Measurements from ENCODE around the gene ADCY7. TPM values are rescaled to one million over a fixed set of nuclear protein-coding genes. Genes with fewer than 3 reads are reported as not detected.
A peak's percentile ranks its signal among the peaks of the same experiment; 100 is the strongest.

The ADCY7 gene
- total and polyA plus RNA-seq, 9 of the 15 experiments (the other 6 are each of a cell fraction or from before 2014, with no cell fraction given): 2.3 to 108 (median 28.6) TPM

GRCh38 chr16:50301626-50302471 lies 35.5 kb downstream of the ADCY7 start:
- Histone ChIP-seq H3K4me1 (replicated peaks in 1 of 2; ENCODE audit: control insufficient read depth in 2 of 2, insufficient read depth in 2 of 2, low read length in 2 of 2) (peaks cover 0 to 48% of the 10 kb centered on the region in 2 experiments; a peak in 2 of 5 replicates), H3K79me2 (ENCODE audit: control insufficient read depth, insufficient read depth, low read length) (no peaks in the 10 kb centered on the region), H3K9me1 (ENCODE audit: control insufficient read depth, insufficient read depth, low read length) (no peaks in the 10 kb centered on the region), H2AFZ (ENCODE audit: low read depth, low read length) (no peak overlapping the region), H3K4me3 (no peak overlapping the region), H4K20me1 (replicated peaks; ENCODE audit: control insufficient read depth, insufficient read depth, low read length) (peaks cover 6% of the 10 kb centered on the region; the same call in 1 of the 2 replicates), H3K9me3 (replicated peaks; ENCODE audit: control insufficient read depth, insufficient read depth, low read depth, low read length) (no peaks in the 10 kb centered on the region), H3K4me2 (ENCODE audit: insufficient read depth, low read length) (no peak overlapping the region), H3K27ac (ENCODE audit: extremely low read depth, low read depth, low read length) (no peak overlapping the region), H3K27me3 (ENCODE audit: control insufficient read depth in 2 of 2, insufficient read depth in 2 of 2, low read length in 2 of 2) (no peaks in the 10 kb centered on the region), H3K36me3 (ENCODE audit: control insufficient read depth, insufficient read depth, low read length) (peaks cover 95% of the 10 kb centered on the region; the same call in 2 of the 3 replicates), H3K9ac (ENCODE audit: insufficient read depth in 1 of 2, low read depth in 2 of 2, low read length in 2 of 2) (no peak overlapping the region; a peak in 1 of 4 replicates)
- BruUV-seq (replicated peaks): TSS peak; percentile 19
- ChIA-PET CTCF (ENCODE audit: low intra/inter-chr PET ratio) (no interaction called here), POLR2A (interaction anchor here (0.6 kb wide), 1 partner anchor 45 kb away, joined by 3 read pairs; no protein-coding TSS in a partner anchor)
- WGBS (ENCODE audit: insufficient coverage, low coverage, missing lambda C conversion rate): 89% methylated on average over 20 of the region's 21 CpGs
- ATAC-seq: no peak
- in situ Hi-C loops (cut with MboI) (no loop called here), intact Hi-C loops (cut with micrococcal nuclease) (no loop called here)
- DNase-seq (ENCODE audit: extremely low read depth in 1 of 4, low spot score in 3 of 4): no peak
- 0 out of 2 replicates have a peak, but pooled peaks have one; percentile 5 for TF ChIP-seq POLR2G (IDR thresholded peaks at IDR 0.05; ENCODE audit: low read depth, low read length)
- no peak for TF ChIP-seq ZZZ3 (IDR thresholded peaks at IDR 0.05)
- TF ChIP-seq USF1 (CRISPR knock-in tag; IDR thresholded peaks at IDR 0.05): no peak
- no peak for TF ChIP-seq TBP (optimal IDR thresholded peaks at IDR 0.05; ENCODE audit: low read depth, low read length)
- TF ChIP-seq ZBTB2 (IDR thresholded peaks at IDR 0.05): no peak
- TF ChIP-seq ZNF217 (CRISPR knock-in tag; IDR thresholded peaks at IDR 0.05): no peak
- TF ChIP-seq, protein P1, sequence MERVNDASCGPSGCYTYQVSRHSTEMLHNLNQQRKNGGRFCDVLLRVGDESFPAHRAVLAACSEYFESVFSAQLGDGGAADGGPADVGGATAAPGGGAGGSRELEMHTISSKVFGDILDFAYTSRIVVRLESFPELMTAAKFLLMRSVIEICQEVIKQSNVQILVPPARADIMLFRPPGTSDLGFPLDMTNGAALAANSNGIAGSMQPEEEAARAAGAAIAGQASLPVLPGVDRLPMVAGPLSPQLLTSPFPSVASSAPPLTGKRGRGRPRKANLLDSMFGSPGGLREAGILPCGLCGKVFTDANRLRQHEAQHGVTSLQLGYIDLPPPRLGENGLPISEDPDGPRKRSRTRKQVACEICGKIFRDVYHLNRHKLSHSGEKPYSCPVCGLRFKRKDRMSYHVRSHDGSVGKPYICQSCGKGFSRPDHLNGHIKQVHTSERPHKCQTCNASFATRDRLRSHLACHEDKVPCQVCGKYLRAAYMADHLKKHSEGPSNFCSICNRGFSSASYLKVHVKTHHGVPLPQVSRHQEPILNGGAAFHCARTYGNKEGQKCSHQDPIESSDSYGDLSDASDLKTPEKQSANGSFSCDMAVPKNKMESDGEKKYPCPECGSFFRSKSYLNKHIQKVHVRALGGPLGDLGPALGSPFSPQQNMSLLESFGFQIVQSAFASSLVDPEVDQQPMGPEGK (CRISPR knock-in tag; IDR thresholded peaks at IDR 0.05; ENCODE audit: borderline replicate concordance): no peak
- FAIRE-seq: no peak
